Glutamatergic neuron (in vitro differentiated cells): Measurements from ENCODE around the gene SLC9A1. TPM values are rescaled to one million over a fixed set of nuclear protein-coding genes. Genes with fewer than 3 reads are reported as not detected.

Experiments used
- DNase-seq: peaks from one replicate; pipeline ENCODE4 v3.0.0; 2022
- H3K27ac Mint-ChIP-seq: one replicate; pipeline ENCODE4 v1.8.0; 2020; ENCODE audit warnings: mild to moderate bottlenecking, mixed read lengths, inconsistent platforms; ENCODE audit not compliant: unreplicated experiment
- H3K27me3 Mint-ChIP-seq: one replicate; pipeline ENCODE4 v1.8.0; 2020; ENCODE audit warnings: mild to moderate bottlenecking, moderate library complexity, mixed read lengths, inconsistent platforms; ENCODE audit not compliant: unreplicated experiment
- H3K36me3 Mint-ChIP-seq: one replicate; pipeline ENCODE4 v1.8.0; 2020; ENCODE audit warnings: mild to moderate bottlenecking, mixed read lengths, inconsistent platforms; ENCODE audit not compliant: unreplicated experiment
- H3K4me1 Mint-ChIP-seq: one replicate; pipeline ENCODE4 v1.8.0; 2020; ENCODE audit warnings: mild to moderate bottlenecking, low read depth, mixed read lengths, inconsistent platforms; ENCODE audit not compliant: unreplicated experiment
- H3K4me3 Mint-ChIP-seq: one replicate; pipeline ENCODE4 v1.8.0; 2020; ENCODE audit warnings: mild to moderate bottlenecking, mixed read lengths, inconsistent platforms; ENCODE audit not compliant: unreplicated experiment
- H3K9me3 Mint-ChIP-seq: one replicate; pipeline ENCODE4 v1.8.0; 2020; ENCODE audit warnings: mild to moderate bottlenecking, moderate library complexity, mixed read lengths, inconsistent platforms; ENCODE audit not compliant: unreplicated experiment
- CTCF ChIP-seq: fragments of 200-600 bp; sonication (generic); IDR thresholded peaks from one replicate; pipeline ENCODE4 v1.5.0; 2021; ENCODE audit not compliant: partially characterized antibody, unreplicated experiment
- total RNA-seq: library from RNA; stranded (reverse); fragmentation: NEBNext Ultra II Directional; extraction: Animal tissue kit (Norgen Biotek cat#: 25700); gene quantifications from one replicate; pipeline ENCODE4 v1.2.1, GENCODE V29; 2021; ENCODE audit not compliant: unreplicated experiment

The SLC9A1 gene
- total RNA-seq, 1 donor from 2014 or later = 16.7 TPM

GRCh38 chr1:27116232-27116631 lies 38.7 kb downstream of the SLC9A1 start:
- DNase-seq = no peak
- no peak for TF ChIP-seq CTCF
- Mint-ChIP-seq H3K36me3 (no peaks in the 10 kb centered on the region), H3K9me3 (peaks cover 5% of the 10 kb centered on the region), H3K27ac (no peak overlapping the region), H3K4me3 (no peak overlapping the region), H3K4me1 (peaks cover 25% of the 10 kb centered on the region), H3K27me3 (peaks cover 4% of the 10 kb centered on the region)

DNA sequence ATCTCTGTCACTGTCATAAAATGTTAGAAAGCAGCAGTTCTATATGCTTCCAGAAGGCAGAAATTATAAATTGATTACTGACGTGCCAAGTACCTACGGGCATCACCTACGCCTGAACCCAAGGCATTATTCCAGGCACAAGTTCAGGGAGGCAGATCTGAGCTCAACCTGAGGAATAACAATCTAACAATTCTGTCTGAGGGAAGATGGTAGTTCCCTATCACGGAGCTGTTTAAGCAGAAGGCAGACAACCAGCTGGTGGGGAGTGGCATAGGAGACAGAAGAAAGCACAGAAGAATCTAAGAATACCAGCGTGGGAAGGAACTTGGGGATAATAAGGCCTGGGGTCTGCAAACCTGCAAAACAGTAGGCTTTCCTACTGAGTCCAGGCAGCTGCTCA lies 40.4 kb downstream of the SLC9A1 start:
- Mint-ChIP-seq H3K4me3 (no peak overlapping the region), H3K27me3 (peaks cover 4% of the 10 kb centered on the region), H3K9me3 (peaks cover 5% of the 10 kb centered on the region), H3K4me1 (peaks cover 21% of the 10 kb centered on the region), H3K36me3 (no peaks in the 10 kb centered on the region), H3K27ac (no peak overlapping the region)
- DNase-seq = no peak
- no peak for TF ChIP-seq CTCF

- H3K27ac Mint-ChIP-seq = no peak overlapping the region
- peaks cover 15% of the 10 kb centered on the region for H3K4me1 Mint-ChIP-seq
- no peak for DNase-seq
- H3K27me3 Mint-ChIP-seq = no peaks in the 10 kb centered on the region
- no peaks in the 10 kb centered on the region for H3K36me3 Mint-ChIP-seq
- peaks cover 5% of the 10 kb centered on the region for H3K9me3 Mint-ChIP-seq
- no peak for TF ChIP-seq CTCF
- no peak overlapping the region for H3K4me3 Mint-ChIP-seq
Measured at GRCh38 chr1:27113861-27114260, 41.1 kb downstream of the SLC9A1 start.

GRCh38 chr1:27111626-27112573 lies 43.0 kb downstream of the SLC9A1 start:
- no peak for TF ChIP-seq CTCF
- DNase-seq = peak; percentile 48
- no peaks in the 10 kb centered on the region for H3K36me3 Mint-ChIP-seq
- no peak overlapping the region for H3K4me3 Mint-ChIP-seq
- peaks cover 15% of the 10 kb centered on the region for H3K4me1 Mint-ChIP-seq
- no peaks in the 10 kb centered on the region for H3K27me3 Mint-ChIP-seq
- H3K9me3 Mint-ChIP-seq = peaks cover 9% of the 10 kb centered on the region
- H3K27ac Mint-ChIP-seq = peak overlapping the region; percentile 75

DNA sequence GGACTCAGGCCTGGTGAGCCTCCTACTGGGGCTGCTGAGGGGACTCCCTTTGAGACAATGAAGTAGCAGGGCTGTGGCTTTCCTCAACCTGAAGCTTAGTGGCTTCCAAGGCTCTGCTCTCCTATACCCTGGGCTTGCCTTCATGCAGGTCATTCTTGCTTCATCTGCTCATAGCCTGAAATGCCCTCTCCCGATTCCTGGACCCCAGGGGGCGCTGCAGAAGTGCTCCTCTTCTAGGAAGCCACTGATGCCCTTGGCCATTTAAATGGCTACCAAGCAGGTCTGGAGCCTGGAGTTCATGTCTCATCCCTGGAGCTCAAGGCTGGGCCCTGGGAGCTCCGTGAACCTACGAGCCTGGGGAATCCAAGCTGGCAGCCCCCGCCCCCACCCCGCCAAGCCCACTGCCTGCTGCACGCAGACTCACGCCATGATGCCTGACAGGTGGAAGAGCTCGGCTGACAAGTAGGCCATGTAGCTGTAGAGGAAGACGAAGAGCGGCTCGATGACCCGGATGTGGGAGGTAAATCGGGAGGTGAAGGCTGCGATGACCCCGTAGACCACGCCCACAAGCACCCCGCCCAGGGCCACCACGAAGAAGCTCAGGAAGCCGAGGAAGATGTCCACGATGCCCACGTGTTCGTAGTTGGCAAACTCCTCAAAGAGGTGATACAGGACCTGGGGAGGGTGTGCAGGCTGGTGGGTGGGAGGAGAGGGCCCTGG lies 45.7 kb downstream of the SLC9A1 start:
- DNase-seq = peak; percentile 61
- Mint-ChIP-seq H3K27me3 (peaks cover 2% of the 10 kb centered on the region), H3K27ac (no peak overlapping the region), H3K9me3 (peaks cover 7% of the 10 kb centered on the region), H3K4me1 (peaks cover 10% of the 10 kb centered on the region), H3K4me3 (no peak overlapping the region), H3K36me3 (no peaks in the 10 kb centered on the region)
- TF ChIP-seq CTCF = no peak
